ENCODE results near the gene CC2D1B.

DNA sequence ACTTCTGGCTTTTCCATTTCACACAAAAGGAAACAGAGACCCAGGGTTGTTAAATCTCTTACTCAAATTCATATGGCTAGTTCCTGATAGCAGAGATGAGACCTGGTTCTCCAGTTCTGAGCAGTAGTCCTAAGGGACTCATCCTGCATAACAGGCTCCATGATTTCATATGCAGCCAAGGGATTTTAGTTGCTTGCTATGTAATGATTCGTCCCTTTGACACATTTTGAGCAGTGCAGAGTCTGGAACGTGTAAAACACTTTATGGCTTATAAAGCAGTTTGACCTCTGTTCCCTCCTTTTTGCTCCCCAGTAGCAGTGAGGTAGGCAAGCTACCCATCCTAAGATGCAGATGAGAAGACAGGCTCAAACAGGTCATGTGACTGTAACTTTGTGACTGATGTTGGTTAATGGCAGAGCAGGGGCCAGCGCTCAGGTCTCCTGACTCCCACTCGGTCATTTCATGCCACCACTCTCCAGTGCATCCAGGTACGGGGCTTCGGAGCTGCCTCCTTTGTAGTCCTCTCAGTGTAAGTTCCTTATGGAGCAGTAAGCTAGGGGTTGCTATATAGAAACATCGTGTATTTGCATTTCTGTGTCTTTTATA lies 24.2 kb downstream of the CC2D1B start:
- TF ChIP-seq, protein P1, sequence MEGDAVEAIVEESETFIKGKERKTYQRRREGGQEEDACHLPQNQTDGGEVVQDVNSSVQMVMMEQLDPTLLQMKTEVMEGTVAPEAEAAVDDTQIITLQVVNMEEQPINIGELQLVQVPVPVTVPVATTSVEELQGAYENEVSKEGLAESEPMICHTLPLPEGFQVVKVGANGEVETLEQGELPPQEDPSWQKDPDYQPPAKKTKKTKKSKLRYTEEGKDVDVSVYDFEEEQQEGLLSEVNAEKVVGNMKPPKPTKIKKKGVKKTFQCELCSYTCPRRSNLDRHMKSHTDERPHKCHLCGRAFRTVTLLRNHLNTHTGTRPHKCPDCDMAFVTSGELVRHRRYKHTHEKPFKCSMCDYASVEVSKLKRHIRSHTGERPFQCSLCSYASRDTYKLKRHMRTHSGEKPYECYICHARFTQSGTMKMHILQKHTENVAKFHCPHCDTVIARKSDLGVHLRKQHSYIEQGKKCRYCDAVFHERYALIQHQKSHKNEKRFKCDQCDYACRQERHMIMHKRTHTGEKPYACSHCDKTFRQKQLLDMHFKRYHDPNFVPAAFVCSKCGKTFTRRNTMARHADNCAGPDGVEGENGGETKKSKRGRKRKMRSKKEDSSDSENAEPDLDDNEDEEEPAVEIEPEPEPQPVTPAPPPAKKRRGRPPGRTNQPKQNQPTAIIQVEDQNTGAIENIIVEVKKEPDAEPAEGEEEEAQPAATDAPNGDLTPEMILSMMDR (IDR thresholded peaks at IDR 0.05; ENCODE audit: low read depth, low read length), result no peak
- TF ChIP-seq POLR2A (IDR thresholded peaks at IDR 0.05; ENCODE audit: extremely low read depth, insufficient read length), result no peak
- TF ChIP-seq, protein P2, sequence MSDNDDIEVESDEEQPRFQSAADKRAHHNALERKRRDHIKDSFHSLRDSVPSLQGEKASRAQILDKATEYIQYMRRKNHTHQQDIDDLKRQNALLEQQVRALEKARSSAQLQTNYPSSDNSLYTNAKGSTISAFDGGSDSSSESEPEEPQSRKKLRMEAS (IDR thresholded peaks at IDR 0.05; ENCODE audit: low read depth, low read length), result no peak
- TF ChIP-seq MYC (IDR thresholded peaks at IDR 0.05; ENCODE audit: low read depth, low read length), result no peak

Data from NB4 (cell line).